ENCODE measurements around the gene MBLAC2.

The MBLAC2 gene

GRCh38 chr5:90474235-90475107 is at the start of gene MBLAC2, which contains the start of gene POLR3G:
MBLAC2 (minus strand) TSS chr5:90474771; CDS start chr5:90474292, 479 bp downstream.
POLR3G (plus strand) TSS chr5:90474864; CDS start chr5:90485568, 10,704 bp downstream.
- DNase-seq (ENCODE audit: low spot score): peak; percentile 94

- peak; percentile 60 for DNase-seq (ENCODE audit: low spot score)
These were observed 44.5 kb upstream of the MBLAC2 start for GRCh38 chr5:90519081-90519480.

- DNase-seq (ENCODE audit: low spot score): peak; percentile 77
These were observed 44.1 kb upstream of the MBLAC2 start for GRCh38 chr5:90518661-90519060.

GRCh38 chr5:90514520-90514919 is 39.9 kb upstream of the MBLAC2 start:
- DNase-seq (ENCODE audit: low spot score): no peak

GRCh38 chr5:90510438-90510837 is 35.9 kb upstream of the MBLAC2 start:
- DNase-seq (ENCODE audit: low spot score): no peak

GRCh38 chr5:90506221-90506620 is 31.6 kb upstream of the MBLAC2 start:
- DNase-seq (ENCODE audit: low spot score): peak; percentile 13

- peak; percentile 7 for DNase-seq (ENCODE audit: low spot score)
These were observed 30.2 kb upstream of the MBLAC2 start for GRCh38 chr5:90504743-90505142.

- DNase-seq (ENCODE audit: low spot score): peak; percentile 10
These were observed 29.0 kb upstream of the MBLAC2 start for GRCh38 chr5:90503596-90503995.

GRCh38 chr5:90495146-90495545 is 20.6 kb upstream of the MBLAC2 start:
- DNase-seq (ENCODE audit: low spot score): no peak

- no peak for DNase-seq (ENCODE audit: low spot score)
These were observed 19.5 kb upstream of the MBLAC2 start for GRCh38 chr5:90494043-90494442.

- DNase-seq (ENCODE audit: low spot score): no peak
These were observed 14.2 kb upstream of the MBLAC2 start for GRCh38 chr5:90488791-90489190.

- no peak for DNase-seq (ENCODE audit: low spot score)
These were observed 10.0 kb upstream of the MBLAC2 start for GRCh38 chr5:90484540-90484939.

- DNase-seq (ENCODE audit: low spot score): no peak
These were observed 8.6 kb upstream of the MBLAC2 start for GRCh38 chr5:90483206-90483605.

GRCh38 chr5:90480699-90481098 is 6.1 kb upstream of the MBLAC2 start:
- no peak for DNase-seq (ENCODE audit: low spot score)

GRCh38 chr5:90479611-90480385 is 5.2 kb upstream of the MBLAC2 start:
- no peak for DNase-seq (ENCODE audit: low spot score)

GRCh38 chr5:90477621-90478215 is 3.1 kb upstream of the MBLAC2 start:
- DNase-seq (ENCODE audit: low spot score): no peak

- peak; percentile 18 for DNase-seq (ENCODE audit: low spot score)
These were observed 2.5 kb upstream of the MBLAC2 start for GRCh38 chr5:90477073-90477472.

- DNase-seq (ENCODE audit: low spot score): no peak
These were observed 1.8 kb upstream of the MBLAC2 start for GRCh38 chr5:90476391-90476790.

- DNase-seq (ENCODE audit: low spot score): no peak
These were observed 937 bp upstream of the MBLAC2 start for GRCh38 chr5:90475436-90475980.

GRCh38 chr5:90473396-90474234 is 956 bp downstream of the MBLAC2 start:
- peak; percentile 48 for DNase-seq (ENCODE audit: low spot score)

GRCh38 chr5:90472783-90473395 is 1.7 kb downstream of the MBLAC2 start:
- DNase-seq (ENCODE audit: low spot score): no peak

Measured in kidney tubule cell (primary cell).